Activated T-cell treated with anti-CD3 and anti-CD28 coated beads for 48 hours (primary cell): ENCODE data around the gene LTBP3.
"Not testable (repeated sequence)": the region's sequence is repeated elsewhere in the genome, so short reads cannot be mapped to it uniquely, and the experiment has no call there.

ENCODE experiments used
- DNase-seq: peaks from one replicate; pipeline ENCODE4 v3.0.0-alpha.2; 2020; ENCODE audit warnings: low read depth

The LTBP3 gene

DNA sequence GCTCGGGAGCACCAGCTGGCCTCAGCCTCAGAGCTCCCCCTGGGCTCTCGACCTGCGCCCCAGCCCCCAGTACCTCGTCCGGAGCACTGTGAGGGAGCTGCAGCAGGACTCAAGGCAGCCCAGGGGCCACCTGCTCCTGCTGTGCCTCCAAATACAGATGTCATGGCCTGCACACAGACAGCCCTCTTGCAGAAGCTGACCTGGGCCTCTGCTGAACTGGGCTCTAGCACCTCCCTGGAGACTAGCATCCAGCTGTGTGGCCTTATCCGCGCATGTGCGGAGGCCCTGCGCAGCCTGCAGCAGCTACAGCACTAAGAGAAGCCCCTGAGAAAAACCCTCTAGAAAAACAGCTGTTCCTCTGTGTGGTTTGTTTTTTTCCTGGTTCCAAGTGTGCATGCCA lies 13.3 kb upstream of the LTBP3 start:
- DNase-seq = no peak

DNA sequence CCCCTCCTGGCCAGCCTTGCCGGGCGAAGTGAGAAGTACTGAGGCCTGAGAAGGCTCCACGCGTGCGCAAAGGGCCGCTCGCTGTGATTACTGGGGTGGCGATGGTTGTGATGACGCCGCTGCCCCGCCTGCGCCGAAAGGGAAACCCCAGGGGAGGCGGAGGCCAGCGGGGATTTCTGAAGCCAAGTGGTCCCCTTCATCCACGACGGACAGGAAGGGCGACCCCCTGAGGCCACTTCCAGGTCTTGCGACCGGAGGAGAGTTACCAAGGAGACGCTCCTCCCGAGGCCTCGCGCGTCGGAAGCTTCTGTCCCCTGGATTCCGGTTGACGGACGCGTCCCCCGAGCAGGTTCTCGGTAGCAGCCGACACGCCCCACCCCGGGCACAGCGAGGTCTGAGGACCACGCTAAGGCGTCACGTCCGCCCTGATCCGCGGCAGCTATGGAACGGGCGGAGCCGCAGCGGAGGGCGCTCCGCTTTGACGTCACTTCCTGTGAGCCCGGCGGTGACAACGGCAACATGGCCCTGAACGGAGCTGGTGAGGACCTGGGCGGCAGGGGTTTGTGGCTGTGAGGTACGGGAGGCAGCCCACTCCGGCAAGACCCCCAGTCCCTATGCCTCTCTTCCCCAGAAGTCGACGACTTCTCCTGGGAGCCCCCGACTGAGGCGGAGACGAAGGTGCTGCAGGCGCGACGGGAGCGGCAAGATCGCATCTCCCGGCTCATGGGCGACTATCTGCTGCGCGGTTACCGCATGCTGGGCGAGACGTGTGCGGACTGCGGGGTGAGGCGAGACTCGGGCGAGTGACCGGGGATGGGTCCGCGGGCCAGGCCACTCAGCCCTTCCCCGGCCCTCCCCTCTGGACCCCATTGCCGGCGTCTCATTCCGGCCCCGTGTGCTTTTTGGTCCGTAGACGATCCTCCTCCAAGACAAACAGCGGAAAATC lies 12.1 kb upstream of the LTBP3 start, which contains the start of gene ZNRD2:
ZNRD2 (plus strand) TSS at position 505 of the 946 bp plus-strand sequence; CDS start at position 520, 15 bp downstream.
- peak; percentile 99 for DNase-seq

DNA sequence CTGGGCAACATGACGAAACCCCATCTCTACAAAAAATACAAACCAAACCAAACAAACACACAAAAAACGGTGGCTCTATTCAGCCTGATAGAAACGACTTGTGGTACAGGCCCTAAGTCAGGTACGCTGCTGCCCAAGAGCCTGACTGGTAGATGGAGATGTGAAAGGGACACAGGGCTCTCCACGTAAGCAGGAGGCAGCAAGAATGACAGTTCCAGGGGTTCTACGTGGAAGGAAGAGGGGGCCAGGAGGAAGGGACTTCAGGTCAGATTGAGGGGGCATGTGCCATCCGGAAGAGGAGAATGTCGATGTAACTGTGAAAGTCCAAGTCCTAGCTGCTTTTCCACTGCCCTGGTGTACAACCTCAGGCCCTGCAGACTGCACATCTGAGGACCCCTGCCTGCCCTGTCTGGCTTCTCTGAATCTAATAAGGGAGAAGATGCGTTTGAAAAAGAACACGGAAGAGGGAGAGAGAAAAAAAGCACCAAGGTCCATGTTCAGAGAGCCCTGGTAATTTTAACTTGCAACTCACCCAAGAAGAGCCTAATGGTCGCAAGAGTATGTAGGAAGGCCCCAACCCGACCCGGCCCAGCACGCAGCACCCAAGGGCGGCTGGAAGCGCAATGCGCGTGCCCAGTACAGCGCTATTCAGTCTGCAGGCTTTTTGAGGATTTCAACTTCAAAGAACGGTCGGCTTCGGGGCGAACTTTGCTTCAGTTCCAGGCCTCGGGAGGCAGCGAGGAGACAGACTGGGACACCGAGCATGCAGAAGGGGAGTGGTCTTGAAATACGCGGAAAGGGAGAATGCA lies 11.2 kb upstream of the LTBP3 start:
- no peak for DNase-seq

DNA sequence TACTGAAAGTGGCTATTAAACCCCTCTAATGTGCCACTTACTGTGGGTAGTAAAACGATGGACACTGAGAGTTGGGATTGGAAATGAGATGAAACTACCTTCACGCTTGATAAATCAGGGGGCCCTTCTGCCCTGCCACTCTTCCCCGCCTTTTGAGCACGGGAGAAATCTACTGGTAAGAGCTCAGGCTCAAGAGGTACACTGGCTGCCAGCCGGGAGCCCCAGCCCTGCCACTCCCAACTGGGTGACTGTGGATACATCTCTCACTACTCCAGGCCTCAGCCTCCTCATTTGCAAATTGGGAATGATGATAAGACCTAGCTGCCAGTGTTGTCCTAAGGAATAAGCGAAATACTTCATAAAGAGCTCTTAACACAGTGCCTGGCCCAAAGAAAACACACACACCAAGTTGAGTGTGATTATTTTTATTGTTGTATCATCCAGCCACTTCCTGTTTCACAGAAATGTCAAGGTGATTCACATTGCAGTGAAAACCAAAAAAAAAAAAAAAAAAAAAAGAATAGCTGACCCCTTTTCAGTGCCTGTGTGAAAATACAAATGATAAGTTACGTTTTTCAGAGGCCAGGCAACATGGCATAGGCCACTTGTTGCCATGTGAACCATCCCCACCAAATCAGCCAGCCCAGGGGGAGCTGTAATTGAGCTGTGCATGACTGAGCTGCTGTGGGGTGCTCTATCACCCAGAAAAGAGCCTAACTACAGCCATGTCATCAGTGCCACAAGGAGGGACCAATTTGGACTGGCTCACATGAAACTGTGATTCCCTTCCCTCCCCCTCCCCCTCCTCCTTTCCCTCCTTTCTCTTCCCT lies 7.7 kb upstream of the LTBP3 start:
- no peak for DNase-seq

DNA sequence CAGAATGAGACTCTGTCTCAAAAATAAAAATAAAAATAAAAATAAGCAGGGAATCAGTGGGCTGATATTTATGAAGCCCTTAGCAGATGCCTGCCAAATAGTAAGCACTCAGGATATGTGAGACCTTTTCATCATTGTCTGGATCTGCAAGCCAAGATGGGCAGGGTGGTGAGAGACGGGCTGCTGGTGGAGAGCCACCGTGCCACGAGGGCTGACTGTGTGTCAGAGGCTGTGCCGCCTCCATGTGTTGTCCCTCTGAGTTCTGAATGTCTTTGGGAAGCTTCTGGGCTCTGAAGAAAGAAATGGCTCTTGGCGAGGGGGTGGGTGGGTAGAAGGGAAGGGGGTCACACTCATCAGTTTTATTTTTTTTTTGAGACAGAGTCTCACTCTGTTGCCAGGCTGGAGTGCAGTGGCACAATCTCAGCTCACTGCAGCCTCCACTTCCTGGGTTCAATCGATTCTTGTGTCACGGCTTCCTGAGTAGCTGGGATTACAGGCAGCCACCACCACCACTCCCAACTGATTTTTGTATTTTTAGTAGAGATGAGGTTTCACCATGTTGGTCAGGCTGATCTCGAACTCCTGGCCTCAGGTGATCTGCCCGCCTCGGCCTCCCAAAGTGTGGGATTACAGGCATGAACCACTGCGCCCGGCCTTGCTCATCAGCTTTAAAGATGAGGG lies 6.9 kb upstream of the LTBP3 start:
- not testable (repeated sequence) for DNase-seq

DNA sequence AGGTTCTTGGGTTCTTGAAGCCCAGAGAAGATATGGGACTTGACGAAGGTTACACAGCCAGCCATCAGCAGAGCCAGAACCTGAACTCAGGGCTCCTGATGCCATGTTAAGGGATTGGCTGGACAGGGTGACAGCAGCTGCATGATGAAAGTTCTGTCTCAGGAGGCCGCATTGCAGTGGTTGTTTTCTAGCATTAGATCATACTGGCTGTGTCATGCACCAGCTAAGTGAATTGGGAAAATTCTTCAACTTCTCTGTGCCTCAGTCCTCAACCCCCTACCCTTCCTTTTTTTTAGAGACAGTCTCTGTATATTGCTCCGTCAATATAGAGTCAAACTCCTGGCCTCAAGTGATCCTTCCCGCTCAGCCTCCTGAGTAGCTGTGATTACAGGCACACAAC lies 5.4 kb upstream of the LTBP3 start:
- no peak for DNase-seq

DNA sequence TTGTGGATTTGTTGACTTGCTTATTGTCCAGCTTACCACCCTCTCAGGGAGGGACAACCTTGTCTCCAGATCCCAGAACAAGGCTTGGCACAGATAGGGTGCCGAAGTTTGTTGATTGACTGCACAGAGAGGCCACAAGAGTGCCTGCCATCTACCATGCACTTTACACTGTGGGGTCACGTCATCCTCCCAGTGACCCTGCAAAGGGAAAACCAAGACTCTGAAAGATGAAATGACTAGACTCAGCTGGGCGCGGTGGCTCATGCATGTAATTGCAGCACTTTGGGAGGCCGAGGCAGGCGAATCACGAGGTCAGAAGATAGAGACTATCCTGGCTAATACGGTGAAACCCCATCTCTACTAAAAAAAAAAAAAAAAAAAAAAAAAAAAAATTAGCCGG lies 4.6 kb upstream of the LTBP3 start:
- no peak for DNase-seq

DNA sequence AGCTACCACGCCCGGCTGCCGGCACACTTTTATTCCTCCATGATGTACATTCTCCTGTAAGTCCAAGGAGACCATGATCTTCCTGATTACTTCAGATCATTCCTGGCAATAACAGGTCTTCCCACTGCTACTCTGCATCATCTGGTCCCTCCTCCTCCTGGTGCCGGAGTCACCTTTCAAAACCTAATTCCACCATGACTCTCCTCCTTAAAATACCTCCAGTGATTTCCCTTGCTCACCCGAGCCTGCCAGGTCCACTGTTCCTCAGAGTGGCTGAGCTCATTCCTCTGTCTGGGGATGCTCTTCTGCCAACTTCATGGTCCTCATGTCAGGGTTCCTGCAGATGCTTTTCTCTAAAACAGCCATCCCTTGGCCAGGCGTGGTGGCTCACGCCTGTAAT lies 3.9 kb upstream of the LTBP3 start:
- DNase-seq = no peak

DNA sequence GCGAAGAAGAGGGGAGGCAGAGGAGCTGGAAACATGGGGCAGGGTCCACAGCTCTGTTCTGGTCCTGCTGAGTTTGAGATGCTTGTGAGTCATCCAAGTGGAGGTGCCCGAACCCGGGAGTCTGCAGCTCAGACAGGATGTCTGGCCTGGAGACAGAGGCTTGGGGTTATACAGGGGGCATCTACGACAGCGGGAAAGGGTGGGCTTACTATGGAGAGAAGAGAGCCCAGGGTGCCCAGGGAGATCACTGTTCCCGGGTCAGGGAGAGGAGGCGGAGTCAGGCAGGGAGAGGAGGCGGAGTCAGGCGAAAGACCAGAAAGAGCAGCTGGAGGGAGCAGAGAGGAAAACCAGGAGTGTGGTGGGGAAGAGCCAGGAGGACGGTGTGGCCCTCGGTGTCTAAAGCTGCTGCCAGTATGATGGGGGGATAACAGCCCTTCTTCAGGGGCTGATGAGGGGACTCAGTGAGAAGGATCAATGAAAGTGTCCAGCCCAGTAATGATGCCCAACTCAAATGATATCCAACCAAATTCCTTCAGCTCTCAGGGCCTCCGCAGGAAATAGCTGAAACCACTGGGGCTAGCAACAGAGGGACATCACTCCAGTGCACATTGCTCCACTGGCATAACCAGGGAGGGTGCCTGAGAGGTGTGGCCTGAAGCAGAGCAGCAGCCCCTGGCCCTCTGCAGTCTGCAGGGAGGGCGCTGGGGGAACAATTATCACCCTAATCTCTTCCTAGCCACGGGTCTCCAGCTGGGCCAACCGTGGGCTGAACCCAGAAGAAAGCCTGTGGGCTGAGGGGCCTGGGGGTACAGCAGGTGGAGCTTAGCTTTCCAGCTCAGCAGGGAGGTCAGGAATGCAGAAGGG lies 2.6 kb upstream of the LTBP3 start:
- DNase-seq = no peak

DNA sequence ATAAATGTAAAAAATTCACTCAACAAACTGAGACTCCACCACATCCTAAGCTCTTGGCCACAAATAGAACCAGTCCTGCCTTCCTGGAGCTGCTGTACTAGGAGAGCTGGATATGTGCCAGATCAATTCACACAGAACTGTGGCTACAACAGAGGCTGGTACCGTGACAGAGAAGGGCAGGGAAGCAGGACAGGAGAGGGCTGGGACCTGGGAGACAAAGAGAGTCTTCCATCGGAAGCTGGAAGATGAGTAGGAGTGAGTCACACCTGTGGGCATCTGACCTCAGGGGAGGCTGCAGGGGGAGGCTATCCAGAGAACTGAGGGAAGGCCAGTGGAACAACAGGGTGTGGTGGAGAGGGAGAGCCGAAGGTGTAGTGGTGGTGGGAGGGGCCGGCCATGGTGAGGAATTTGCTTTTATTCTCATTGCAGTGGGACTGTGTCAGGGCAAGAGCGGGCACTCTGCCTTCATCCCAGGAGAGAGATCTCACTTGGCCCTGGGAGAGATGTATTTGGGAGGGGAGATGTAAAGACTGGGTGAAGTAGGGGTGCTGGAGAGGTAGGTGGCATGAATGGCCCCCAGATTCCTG lies 1.9 kb upstream of the LTBP3 start:
- no peak for DNase-seq

DNA sequence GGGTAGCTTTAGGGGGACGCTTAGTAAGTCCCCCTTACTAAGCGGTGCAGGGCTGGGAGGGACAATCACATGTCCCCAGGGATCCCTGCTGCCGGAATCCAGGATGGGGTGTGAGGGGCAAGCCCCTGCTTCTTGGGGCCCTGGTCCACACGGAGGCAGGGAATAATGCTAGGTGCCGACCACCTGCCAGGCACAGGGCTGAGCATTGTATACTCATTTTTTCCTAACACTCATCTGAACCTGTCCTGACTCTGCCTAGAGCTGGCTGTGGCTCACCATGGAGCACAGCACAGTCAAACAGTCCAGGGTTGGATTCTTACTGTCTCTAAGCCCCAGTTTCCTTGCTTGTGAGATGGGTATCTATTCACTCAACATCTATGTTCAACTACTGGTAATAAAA lies 1.4 kb upstream of the LTBP3 start:
- DNase-seq = no peak

DNA sequence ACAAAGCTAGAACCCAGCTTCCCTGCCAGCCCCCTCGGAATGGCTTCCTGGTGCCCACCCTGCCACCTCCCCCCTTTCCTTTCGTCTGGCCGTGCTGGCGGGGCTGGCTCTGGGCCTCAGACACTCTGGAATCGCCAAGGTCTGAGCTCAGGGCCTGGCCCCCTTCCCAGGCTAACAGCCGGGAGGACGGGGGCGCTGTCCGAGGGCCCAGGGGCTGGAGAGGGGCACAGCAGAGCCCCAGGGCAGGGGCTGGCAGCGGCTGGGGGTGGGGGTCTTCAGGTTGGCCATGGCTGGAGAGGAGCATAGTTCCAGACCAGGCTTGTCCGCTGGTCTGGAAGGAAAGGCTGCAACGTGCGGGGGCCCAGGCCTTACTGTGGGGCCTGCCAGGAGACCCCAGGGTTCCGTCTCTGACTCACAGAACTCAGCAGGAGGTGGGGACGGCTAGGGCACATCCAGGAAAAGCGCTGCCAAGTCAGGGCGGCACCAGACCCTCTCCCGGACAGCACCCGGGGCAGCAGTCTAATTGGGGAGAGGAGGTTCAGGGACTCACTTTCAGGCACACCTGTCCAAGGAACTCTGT lies 861 bp upstream of the LTBP3 start:
- no peak for DNase-seq

DNA sequence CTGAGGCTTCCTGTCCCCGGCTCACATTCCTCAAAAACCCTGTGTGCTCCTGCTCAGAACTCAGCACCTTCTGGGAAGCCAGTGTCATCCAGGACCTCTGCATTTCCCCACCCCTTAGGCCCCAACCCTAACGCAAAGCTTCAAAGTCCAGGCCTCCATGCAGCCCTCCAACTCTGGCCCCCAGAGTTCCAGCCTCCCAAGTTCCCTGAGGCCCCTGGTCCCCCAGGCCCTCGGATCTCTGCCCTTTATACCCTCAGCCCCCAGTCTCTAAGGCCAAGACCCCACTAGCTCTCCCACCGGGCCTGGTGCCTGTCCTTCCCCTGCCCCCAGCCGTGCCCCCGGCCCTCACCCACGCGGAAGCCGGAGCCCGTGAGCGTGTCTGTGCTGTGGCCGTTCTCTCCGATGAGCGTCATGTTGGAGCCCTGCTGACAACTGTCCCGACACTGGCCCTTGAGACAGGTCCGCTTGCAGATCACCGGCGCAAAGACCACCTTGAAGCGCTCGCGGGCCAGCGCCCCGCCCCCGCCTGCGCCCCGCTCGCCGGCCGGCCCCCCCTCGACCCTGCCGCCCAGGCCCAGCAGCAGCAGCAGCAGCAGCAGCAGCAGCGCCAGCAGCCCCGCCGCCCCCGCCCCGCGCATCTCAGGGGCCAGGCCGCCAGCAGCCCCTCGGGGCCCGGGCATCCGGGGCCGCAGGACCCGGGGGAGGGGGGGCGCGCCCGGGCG lies 718 bp downstream of the LTBP3 start:
- no peak for DNase-seq

DNA sequence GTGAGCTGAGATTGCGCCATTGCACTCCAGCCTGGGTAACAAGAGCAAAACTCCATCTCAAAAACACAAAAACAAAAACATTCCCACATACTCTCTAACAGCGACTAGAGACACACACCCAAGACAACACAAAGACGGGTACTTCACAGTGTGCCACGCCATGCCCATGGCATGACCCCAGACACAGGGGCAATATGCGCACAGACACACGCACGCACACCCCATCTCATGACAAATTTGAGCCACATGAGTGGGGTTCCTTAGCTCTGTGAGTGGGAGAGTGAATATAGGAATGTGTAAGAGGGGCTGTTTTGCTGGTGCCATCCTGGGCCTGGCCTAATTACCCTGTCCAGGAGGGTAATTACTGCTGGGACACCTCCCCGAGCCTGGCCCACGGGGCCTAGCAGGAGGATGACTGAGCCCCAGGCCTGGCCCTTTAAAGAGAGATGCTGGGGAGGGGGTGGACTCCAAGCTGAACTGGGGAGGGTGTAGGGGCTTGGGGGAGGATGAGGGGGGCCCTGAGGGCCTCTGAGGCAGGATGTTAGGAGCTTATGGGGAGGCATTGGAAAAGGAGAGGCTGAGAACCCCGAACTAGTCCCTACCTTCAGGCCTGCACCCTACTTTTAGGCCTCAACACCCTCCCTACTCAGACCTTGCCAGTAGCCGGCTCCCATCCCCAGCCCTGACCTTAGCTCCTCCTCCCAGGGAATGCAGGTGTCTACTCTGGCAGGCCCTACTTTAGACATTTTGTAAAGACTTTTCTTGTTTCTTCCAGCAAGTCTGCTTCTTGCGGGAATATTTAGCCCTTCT lies 1.5 kb downstream of the LTBP3 start:
- no peak for DNase-seq

DNA sequence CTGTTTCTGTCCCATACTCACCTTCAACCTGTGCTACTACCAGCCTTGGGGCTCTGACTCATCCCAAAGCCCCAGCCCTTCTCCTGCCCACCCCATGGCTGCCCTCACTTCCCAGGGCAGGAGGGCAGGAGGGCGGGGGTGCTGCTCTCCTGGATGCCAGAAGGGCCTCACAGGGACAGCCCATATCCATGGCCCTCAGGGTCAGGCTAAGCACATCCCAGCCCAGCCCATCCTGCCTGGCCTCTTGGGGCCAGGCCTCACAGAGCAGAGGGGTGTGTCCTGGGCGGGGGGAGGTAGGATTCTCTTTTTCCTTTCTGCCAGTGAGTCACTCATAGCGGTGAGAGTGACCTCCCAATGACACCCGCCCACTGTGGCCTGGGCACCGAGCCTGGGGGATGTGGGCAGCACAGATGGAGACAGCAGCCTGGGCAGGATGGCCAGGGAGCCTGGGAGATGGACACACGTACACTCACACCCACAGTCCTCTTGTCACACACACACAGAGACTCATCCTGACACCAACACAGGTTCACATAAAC lies 2.4 kb downstream of the LTBP3 start:
- DNase-seq = no peak

DNA sequence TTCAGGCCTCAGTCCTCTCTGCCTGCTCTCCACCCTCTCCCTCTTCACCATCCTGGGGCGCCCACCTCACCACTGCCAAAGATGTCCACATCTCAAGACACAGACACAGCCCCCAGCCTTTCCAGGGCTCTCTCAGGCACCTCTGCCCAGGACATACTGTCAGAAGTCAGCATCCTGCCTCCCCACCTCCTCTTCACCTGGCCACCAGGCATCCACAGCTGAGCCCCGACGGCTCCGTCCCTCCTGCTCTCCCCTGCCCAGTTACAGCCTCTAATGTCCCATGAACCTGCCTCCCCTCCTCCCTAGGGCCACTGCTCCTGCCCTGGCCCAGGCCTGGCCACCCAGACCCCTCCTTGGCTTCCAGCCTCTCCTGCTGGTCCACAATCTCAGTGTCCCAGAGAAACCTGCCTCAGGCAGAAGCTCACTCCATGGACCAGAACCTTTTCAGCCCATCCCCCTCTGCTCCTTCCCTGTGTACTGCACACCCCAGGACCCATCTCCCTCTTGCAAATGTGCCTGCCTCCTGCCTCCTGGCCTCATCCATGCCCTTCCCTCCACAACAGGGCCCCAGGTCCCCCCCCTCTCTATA lies 3.2 kb downstream of the LTBP3 start:
- DNase-seq = no peak

DNA sequence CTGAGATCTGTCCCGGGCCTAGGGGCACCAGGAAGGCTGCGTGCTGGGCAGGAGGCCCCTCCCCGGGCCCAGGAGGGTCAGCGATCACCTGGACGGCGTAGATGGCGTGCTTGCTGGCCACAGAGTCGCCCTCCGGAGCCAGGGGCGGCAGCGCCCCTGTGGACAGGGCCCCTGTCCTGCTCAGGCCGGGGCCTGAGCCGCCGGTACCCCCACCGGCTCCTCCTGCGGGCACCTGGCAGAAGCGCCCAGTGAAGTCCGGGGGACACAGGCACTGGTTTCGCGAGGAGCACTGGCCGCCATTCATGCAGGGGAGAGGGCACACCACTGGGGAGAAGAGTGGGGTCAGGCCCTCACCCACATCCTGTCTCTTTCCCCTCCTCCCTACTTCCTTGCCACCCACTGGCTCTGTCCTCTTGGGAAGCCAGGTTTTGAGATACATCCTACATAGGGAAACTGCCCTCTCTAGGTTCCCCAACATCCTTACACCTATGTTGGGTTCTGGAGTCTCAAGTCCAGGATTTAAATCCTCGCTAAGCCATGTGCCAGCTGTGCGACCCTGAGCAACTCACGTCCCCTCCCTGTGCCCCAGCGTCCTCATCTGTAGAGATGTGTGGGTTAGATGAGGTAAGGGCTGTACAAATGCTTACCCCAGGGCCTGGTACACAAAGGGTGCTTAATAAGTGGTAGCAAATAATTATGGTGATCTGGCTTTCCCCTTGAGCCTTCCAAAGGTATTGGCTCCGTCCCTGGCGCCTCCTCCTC lies 3.9 kb downstream of the LTBP3 start:
- DNase-seq = no peak
